Lower lobe of right lung (tissue), 2 donors: ENCODE measurements around the gene CELF2. TPM values are rescaled to one million over a fixed set of nuclear protein-coding genes. Genes with fewer than 3 reads are reported as not detected.
A peak's percentile ranks its signal among the peaks of the same experiment; 100 is the strongest.

Source experiments
- ATAC-seq, 2 donors: fragments of 200-7000 bp; cut with Tn5 transposase; one replicate each; pipeline ENCODE4 v1.9.1; 2020 to 2022; ENCODE audit warnings: mild to moderate bottlenecking in 2 of 2, moderate library complexity in 2 of 2
- DNase-seq: peaks from one replicate; pipeline ENCODE4 v3.0.0-alpha.2; 2020
- H3K27ac ChIP-seq: fragments of 200-600 bp; one replicate; pipeline ENCODE4 v1.8.0; 2022
- H3K27me3 ChIP-seq: fragments of 200-600 bp; one replicate; pipeline ENCODE4 v1.8.0; 2022; ENCODE audit warnings: low read depth
- H3K36me3 ChIP-seq: fragments of 200-600 bp; one replicate; pipeline ENCODE4 v1.8.0; 2022; ENCODE audit warnings: mild to moderate bottlenecking
- H3K4me1 ChIP-seq: fragments of 200-600 bp; one replicate; pipeline ENCODE4 v1.8.0; 2022
- H3K4me3 ChIP-seq: fragments of 200-600 bp; one replicate; pipeline ENCODE4 v1.8.0; 2022; ENCODE audit warnings: mild to moderate bottlenecking
- H3K9me3 ChIP-seq: fragments of 200-600 bp; one replicate; pipeline ENCODE4 v1.8.0; 2022
- CTCF ChIP-seq: fragments of 200-600 bp; IDR thresholded peaks from one replicate; pipeline ENCODE4 v1.8.0; 2022; ENCODE audit warnings: antibody characterized with exemption, mild to moderate bottlenecking
- intact Hi-C: fragments of 100-400 bp; cut with DNase I; formaldehyde crosslinking; loops from one replicate; pipeline ENCODE4 v1.11.0; 2022
- total RNA-seq: library from RNA; stranded (reverse); fragmentation: NEBNext Ultra II Directional; extraction: Animal tissue kit (Norgen Biotek cat#: 25700); gene quantifications from one replicate; pipeline ENCODE4 v1.2.1, GENCODE V29; 2021
- donor health status: DM: no; HTN: yes; CAD: no; lungs with severe emphysema.

Gene CELF2
- total RNA-seq, 1 donor from 2014 or later, result 106 TPM

- ATAC-seq (no peak), DNase-seq (no peak)
- Histone ChIP-seq H3K4me3 (no peak overlapping the region), H3K27ac (no peak overlapping the region), H3K9me3 (no peaks in the 10 kb centered on the region), H3K36me3 (no peaks in the 10 kb centered on the region), H3K4me1 (peaks cover 35% of the 10 kb centered on the region), H3K27me3 (peaks cover 4% of the 10 kb centered on the region)
- intact Hi-C loops, result no loop called here
- TF ChIP-seq CTCF, result no peak
Measured at GRCh38 chr10:11013836-11014235, 3.8 kb upstream of the CELF2 start.

DNA sequence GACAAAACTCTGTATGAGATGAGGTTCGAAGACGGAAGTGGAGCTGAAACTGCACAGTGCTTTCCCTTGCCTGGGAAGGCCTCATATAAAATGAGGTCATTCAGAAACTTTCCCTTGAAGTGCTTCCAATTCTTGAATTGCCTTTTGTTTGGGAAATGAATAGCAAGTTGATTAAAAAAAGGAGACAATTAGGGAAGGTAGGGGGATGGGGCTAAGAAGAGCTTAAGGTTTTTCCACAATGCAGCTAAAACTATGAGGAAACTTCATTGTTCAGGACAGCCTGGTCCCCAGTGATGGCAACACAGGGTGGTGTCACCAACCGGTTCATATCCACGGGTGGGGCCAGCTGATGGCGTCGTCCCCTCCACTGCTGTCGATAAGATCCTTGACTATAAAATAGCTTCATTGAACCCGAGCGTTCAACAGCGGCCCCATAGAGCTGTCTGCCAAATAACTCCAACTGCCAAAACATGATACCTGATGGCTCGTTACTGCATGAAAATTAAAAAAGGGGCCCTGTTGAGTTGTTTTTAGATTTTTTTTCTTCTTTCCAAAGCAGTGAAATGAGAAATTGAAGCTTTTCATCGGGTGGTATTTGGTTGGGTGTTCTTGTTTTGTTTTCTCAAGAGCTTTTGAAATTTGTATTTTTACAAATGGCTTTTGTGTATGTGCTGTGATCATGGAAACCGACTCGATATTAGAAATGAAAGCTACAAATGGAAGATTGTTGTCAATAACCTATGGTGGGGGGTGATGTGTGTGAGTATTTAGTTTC, 2.8 kb upstream of the CELF2 start:
- peak overlapping the region; percentile 61 for H3K27ac ChIP-seq
- H3K27me3 ChIP-seq, result peaks cover 4% of the 10 kb centered on the region
- no peak overlapping the region for H3K4me3 ChIP-seq
- TF ChIP-seq CTCF, result no peak
- H3K9me3 ChIP-seq, result no peaks in the 10 kb centered on the region
- intact Hi-C loops, result no loop called here
- DNase-seq (peak; percentile 43), ATAC-seq (no peak)
- peaks cover 35% of the 10 kb centered on the region for H3K4me1 ChIP-seq
- H3K36me3 ChIP-seq, result no peaks in the 10 kb centered on the region

- ATAC-seq (no peak), DNase-seq (no peak)
- no peaks in the 10 kb centered on the region for H3K36me3 ChIP-seq
- intact Hi-C loops, result no loop called here
- no peak for TF ChIP-seq CTCF
- no peak overlapping the region for H3K4me3 ChIP-seq
- H3K9me3 ChIP-seq, result no peaks in the 10 kb centered on the region
- H3K27me3 ChIP-seq, result peaks cover 4% of the 10 kb centered on the region
- H3K4me1 ChIP-seq, result peaks cover 35% of the 10 kb centered on the region
- H3K27ac ChIP-seq, result peak overlapping the region; percentile 61
Measured at GRCh38 chr10:11015446-11015934, 2.2 kb upstream of the CELF2 start.

GRCh38 chr10:11017000-11017569, 587 bp upstream of the CELF2 start:
- Histone ChIP-seq H3K27me3 (peaks cover 4% of the 10 kb centered on the region), H3K27ac (peak overlapping the region; percentile 90), H3K4me3 (peak overlapping the region; percentile 59), H3K36me3 (no peaks in the 10 kb centered on the region), H3K4me1 (peaks cover 39% of the 10 kb centered on the region), H3K9me3 (no peaks in the 10 kb centered on the region)
- DNase-seq (no peak), ATAC-seq (no peak)
- intact Hi-C loops, result no loop called here
- no peak for TF ChIP-seq CTCF

DNA sequence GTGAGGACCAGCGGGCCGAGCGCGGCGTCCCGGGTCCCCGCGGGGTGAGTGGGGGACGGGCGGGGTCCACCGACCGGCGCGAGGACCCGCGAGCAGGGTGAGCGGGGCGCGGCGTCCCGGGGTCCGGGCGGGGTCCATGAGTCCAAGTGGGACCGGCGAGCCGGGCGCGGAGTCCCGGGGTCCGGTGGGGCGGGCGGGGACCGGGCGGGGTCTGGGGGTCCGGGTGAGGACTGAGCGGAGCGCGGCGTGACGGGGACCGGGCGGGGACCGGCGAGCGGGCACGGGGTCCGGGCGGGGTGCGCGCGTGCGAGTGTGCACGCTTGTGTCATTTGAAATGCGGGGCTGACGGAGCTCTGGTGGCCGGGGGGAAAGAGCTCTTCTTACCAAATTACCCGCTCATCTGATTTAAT, 765 bp downstream of the CELF2 start:
- TF ChIP-seq CTCF, result no peak
- DNase-seq, result peak; percentile 48
- intact Hi-C loops, result no loop called here

More for the DNA sequence above, 765 bp downstream of the CELF2 start:
- peaks cover 30% of the 10 kb centered on the region for H3K4me1 ChIP-seq
- peak; percentile 41 to 59 for ATAC-seq
- H3K4me3 ChIP-seq, result peak overlapping the region; percentile 59
- no peaks in the 10 kb centered on the region for H3K36me3 ChIP-seq
- H3K27me3 ChIP-seq, result peaks cover 4% of the 10 kb centered on the region
- peak overlapping the region; percentile 86 for H3K27ac ChIP-seq
- no peaks in the 10 kb centered on the region for H3K9me3 ChIP-seq
